ENCODE results near the gene PPM1A.

PPM1A gene

DNA sequence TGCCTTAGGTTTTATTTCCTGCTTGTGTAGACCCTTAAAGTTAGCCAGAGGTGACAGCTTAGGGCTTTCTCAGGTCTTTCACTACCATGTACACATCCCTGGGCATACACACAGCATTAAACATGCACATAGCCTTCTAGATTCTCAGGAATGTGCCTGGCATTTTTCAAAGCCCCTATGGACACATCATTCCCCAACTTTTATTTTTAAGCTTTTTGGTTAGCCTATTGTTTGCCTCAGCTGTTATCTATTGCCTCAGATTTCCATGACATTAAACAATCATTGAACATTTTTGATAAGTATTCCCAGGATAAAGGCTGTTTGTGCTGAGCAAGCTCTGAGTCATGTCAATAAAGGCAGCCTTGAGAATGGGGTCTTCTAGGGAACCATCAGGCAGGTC is 15.1 kb upstream of the PPM1A start:
- no peak overlapping the region for H2AFZ ChIP-seq (ENCODE audit: low read length)
- H3K79me2 ChIP-seq (ENCODE audit: insufficient read depth, low read length): no peaks in the 10 kb centered on the region
- no peak overlapping the region for H3K9ac ChIP-seq (ENCODE audit: low read depth, low read length, poor library complexity, severe bottlenecking)
- no peak overlapping the region for H3K4me3 ChIP-seq (ENCODE audit: low read length, poor library complexity, severe bottlenecking)
- H3K27me3 ChIP-seq (ENCODE audit: insufficient read depth, low read length, poor library complexity, severe bottlenecking): no peaks in the 10 kb centered on the region
- no peaks in the 10 kb centered on the region for H3K9me3 ChIP-seq (ENCODE audit: insufficient read depth, low read depth, low read length)
- no peaks in the 10 kb centered on the region for H3K4me1 ChIP-seq (ENCODE audit: insufficient read depth, low read length, poor library complexity, severe bottlenecking)
- H3K36me3 ChIP-seq (ENCODE audit: insufficient read depth, low read length): no peaks in the 10 kb centered on the region
- TF ChIP-seq CTCF (conservative IDR thresholded peaks at IDR 0.05; ENCODE audit: low read length): no peak
- TF ChIP-seq EZH2phosphoT487 (IDR thresholded peaks at IDR 0.05; ENCODE audit: borderline replicate concordance): no peak
- H3K9me2 ChIP-seq (replicated peaks; ENCODE audit: low read depth, low read length): no peaks in the 10 kb centered on the region
- no peaks in the 10 kb centered on the region for H3F3A ChIP-seq (ENCODE audit: low read depth)
- H4K20me1 ChIP-seq (ENCODE audit: insufficient read depth, low read length, poor library complexity, severe bottlenecking): no peaks in the 10 kb centered on the region
- no peak overlapping the region for H3K4me2 ChIP-seq (ENCODE audit: low read depth, low read length, poor library complexity, severe bottlenecking)

DNA sequence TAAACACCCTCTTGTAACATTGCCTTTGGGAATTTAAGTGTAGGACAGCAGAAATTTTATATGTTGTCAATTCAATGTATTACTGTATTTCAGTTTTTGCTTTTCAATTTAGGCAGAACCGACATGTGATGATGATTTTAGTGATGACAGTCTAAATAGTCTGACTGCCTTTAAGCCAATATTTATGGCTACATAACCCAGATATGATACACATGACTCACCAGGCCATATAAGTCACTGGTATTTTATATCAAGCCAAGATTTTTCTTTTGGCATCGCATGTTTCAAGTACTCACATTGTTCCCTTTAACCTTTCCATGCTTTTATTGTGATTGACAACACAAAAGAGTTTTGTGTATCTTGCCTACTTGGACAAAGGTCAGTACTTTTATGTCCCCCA is 13.6 kb upstream of the PPM1A start:
- H3K36me3 ChIP-seq (ENCODE audit: insufficient read depth, low read length): no peaks in the 10 kb centered on the region
- H3K4me2 ChIP-seq (ENCODE audit: low read depth, low read length, poor library complexity, severe bottlenecking): no peak overlapping the region
- H3K9me3 ChIP-seq (ENCODE audit: insufficient read depth, low read depth, low read length): no peaks in the 10 kb centered on the region
- no peak overlapping the region for H3K9ac ChIP-seq (ENCODE audit: low read depth, low read length, poor library complexity, severe bottlenecking)
- H3K79me2 ChIP-seq (ENCODE audit: insufficient read depth, low read length): no peaks in the 10 kb centered on the region
- no peaks in the 10 kb centered on the region for H3K9me2 ChIP-seq (replicated peaks; ENCODE audit: low read depth, low read length)
- no peak overlapping the region for H3K4me3 ChIP-seq (ENCODE audit: low read length, poor library complexity, severe bottlenecking)
- no peak for TF ChIP-seq EZH2phosphoT487 (IDR thresholded peaks at IDR 0.05; ENCODE audit: borderline replicate concordance)
- H3K27me3 ChIP-seq (ENCODE audit: insufficient read depth, low read length, poor library complexity, severe bottlenecking): no peaks in the 10 kb centered on the region
- H3K4me1 ChIP-seq (ENCODE audit: insufficient read depth, low read length, poor library complexity, severe bottlenecking): no peaks in the 10 kb centered on the region
- no peaks in the 10 kb centered on the region for H4K20me1 ChIP-seq (ENCODE audit: insufficient read depth, low read length, poor library complexity, severe bottlenecking)
- no peak overlapping the region for H2AFZ ChIP-seq (ENCODE audit: low read length)
- H3F3A ChIP-seq (ENCODE audit: low read depth): no peaks in the 10 kb centered on the region

DNA sequence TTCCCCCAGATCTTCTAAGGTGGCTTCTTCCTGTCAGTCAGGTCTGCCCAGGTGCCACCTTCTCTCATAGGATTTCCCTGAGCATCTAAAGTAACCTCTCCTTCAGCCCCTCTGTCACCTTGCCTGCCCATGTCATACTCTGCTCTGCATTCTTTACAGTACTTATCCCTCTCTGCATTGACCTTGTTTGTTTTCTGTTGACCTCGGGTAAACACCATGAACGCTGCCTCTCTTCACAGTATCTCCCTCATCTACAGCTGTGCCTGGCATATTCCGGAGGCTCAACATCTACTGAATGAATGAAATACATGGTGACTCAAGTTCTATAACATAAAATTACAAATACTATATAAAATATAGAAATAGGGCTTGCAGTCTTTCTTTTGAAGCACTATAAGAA is 10.1 kb upstream of the PPM1A start:
- no peak overlapping the region for H3K4me2 ChIP-seq (ENCODE audit: low read depth, low read length, poor library complexity, severe bottlenecking)
- TF ChIP-seq CTCF (conservative IDR thresholded peaks at IDR 0.05; ENCODE audit: low read length): no peak
- no peak for TF ChIP-seq EZH2phosphoT487 (IDR thresholded peaks at IDR 0.05; ENCODE audit: borderline replicate concordance)
- no peaks in the 10 kb centered on the region for H4K20me1 ChIP-seq (ENCODE audit: insufficient read depth, low read length, poor library complexity, severe bottlenecking)
- no peaks in the 10 kb centered on the region for H3K27me3 ChIP-seq (ENCODE audit: insufficient read depth, low read length, poor library complexity, severe bottlenecking)
- no peaks in the 10 kb centered on the region for H3K9me2 ChIP-seq (replicated peaks; ENCODE audit: low read depth, low read length)
- no peaks in the 10 kb centered on the region for H3K79me2 ChIP-seq (ENCODE audit: insufficient read depth, low read length)
- no peaks in the 10 kb centered on the region for H3K4me1 ChIP-seq (ENCODE audit: insufficient read depth, low read length, poor library complexity, severe bottlenecking)
- H3K9ac ChIP-seq (ENCODE audit: low read depth, low read length, poor library complexity, severe bottlenecking): no peak overlapping the region
- H3F3A ChIP-seq (ENCODE audit: low read depth): no peaks in the 10 kb centered on the region
- H2AFZ ChIP-seq (ENCODE audit: low read length): no peak overlapping the region
- H3K4me3 ChIP-seq (ENCODE audit: low read length, poor library complexity, severe bottlenecking): no peak overlapping the region
- no peaks in the 10 kb centered on the region for H3K36me3 ChIP-seq (ENCODE audit: insufficient read depth, low read length)
- H3K9me3 ChIP-seq (ENCODE audit: insufficient read depth, low read depth, low read length): no peaks in the 10 kb centered on the region

- H3K27me3 ChIP-seq (ENCODE audit: insufficient read depth, low read length, poor library complexity, severe bottlenecking): no peaks in the 10 kb centered on the region
- H3K4me2 ChIP-seq (ENCODE audit: low read depth, low read length, poor library complexity, severe bottlenecking): no peak overlapping the region
- H3K9me3 ChIP-seq (ENCODE audit: insufficient read depth, low read depth, low read length): no peaks in the 10 kb centered on the region
- H3K9ac ChIP-seq (ENCODE audit: low read depth, low read length, poor library complexity, severe bottlenecking): no peak overlapping the region
- no peaks in the 10 kb centered on the region for H3K36me3 ChIP-seq (ENCODE audit: insufficient read depth, low read length)
- no peaks in the 10 kb centered on the region for H4K20me1 ChIP-seq (ENCODE audit: insufficient read depth, low read length, poor library complexity, severe bottlenecking)
- TF ChIP-seq EZH2phosphoT487 (IDR thresholded peaks at IDR 0.05; ENCODE audit: borderline replicate concordance) (no peak), CTCF (conservative IDR thresholded peaks at IDR 0.05; ENCODE audit: low read length) (no peak)
- H3K9me2 ChIP-seq (replicated peaks; ENCODE audit: low read depth, low read length): no peaks in the 10 kb centered on the region
- H3K79me2 ChIP-seq (ENCODE audit: insufficient read depth, low read length): no peaks in the 10 kb centered on the region
- H2AFZ ChIP-seq (ENCODE audit: low read length): no peak overlapping the region
- no peaks in the 10 kb centered on the region for H3K4me1 ChIP-seq (ENCODE audit: insufficient read depth, low read length, poor library complexity, severe bottlenecking)
- H3F3A ChIP-seq (ENCODE audit: low read depth): no peaks in the 10 kb centered on the region
- no peak overlapping the region for H3K4me3 ChIP-seq (ENCODE audit: low read length, poor library complexity, severe bottlenecking)
Measured at GRCh38 chr14:60240139-60240856, 8.7 kb upstream of the PPM1A start.

All from Loucy (cell line).